ENCODE measurements around the gene CEP112. TPM values are rescaled to one million over a fixed set of nuclear protein-coding genes. Genes with fewer than 3 reads are reported as not detected.
"Not testable (repeated sequence)": the region's sequence is repeated elsewhere in the genome, so short reads cannot be mapped to it uniquely, and the experiment has no call there.

CEP112 gene
- total and polyA plus RNA-seq, 2 donors (not counting 3 experiments of a cell fraction or from before 2014, with no cell fraction given): 1.5 to 25.3 TPM

DNA sequence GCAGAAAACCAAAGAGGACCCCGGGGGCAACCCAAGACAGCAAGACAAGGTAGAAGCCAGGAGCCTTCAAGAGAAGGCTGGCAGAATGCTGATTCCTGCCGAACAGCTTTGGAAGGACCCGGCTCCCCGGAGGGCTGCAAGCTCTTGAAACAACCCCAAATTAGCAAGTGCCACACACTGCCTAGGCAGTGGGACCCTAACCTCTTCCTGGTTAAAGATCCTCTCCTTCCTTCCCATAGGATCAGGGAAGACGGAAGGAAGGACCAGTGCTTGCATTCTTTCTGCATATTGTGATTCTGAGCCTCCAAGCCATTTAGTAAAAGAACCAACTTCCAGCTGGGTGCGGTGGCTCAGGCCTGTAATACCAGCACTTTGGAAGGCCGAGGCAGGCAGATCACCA is 508.5 kb downstream of the CEP112 start:
- no peak overlapping the region for H3K9ac ChIP-seq (replicated peaks; ENCODE audit: extremely low read depth, insufficient read depth, low read length)
- CTCF ChIA-PET: no interaction called here
- no peaks in the 10 kb centered on the region for H4K20me1 ChIP-seq (replicated peaks; ENCODE audit: control insufficient read depth, extremely low read depth, insufficient read depth, low read length)
- intact Hi-C loops (cut with micrococcal nuclease): no loop called here
- no peaks in the 10 kb centered on the region for H3K9me1 ChIP-seq (replicated peaks; ENCODE audit: control insufficient read depth, extremely low read depth, insufficient read depth, low read length)
- H2AFZ ChIP-seq (ENCODE audit: low read depth, low read length): no peak overlapping the region
- H3K4me1 ChIP-seq (ENCODE audit: control insufficient read depth, extremely low read depth, insufficient read depth, low read length): peaks cover 10% of the 10 kb centered on the region
- POLR2A ChIA-PET: no interaction called here
- dilution Hi-C loops (cut with MboI; ENCODE audit: extremely low pct_ligation_motif_present, low sequenced_read_pairs): no loop called here
- DNase-seq (ENCODE audit: low read depth, low spot score) (no peak), FAIRE-seq (no peak)
- H3K27me3 ChIP-seq (ENCODE audit: control insufficient read depth in 2 of 2, insufficient read depth in 2 of 2, low read length in 2 of 2): no peaks in the 10 kb centered on the region
- no peaks in the 10 kb centered on the region for H3K36me3 ChIP-seq (ENCODE audit: control insufficient read depth in 2 of 2, extremely low read depth in 1 of 2, insufficient read depth in 2 of 2, low read length in 2 of 2)
- no peak for TF ChIP-seq POLR2A (IDR thresholded peaks at IDR 0.05; ENCODE audit: low read depth, low read length)
- no peak for TF ChIP-seq GATA2 (IDR thresholded peaks at IDR 0.05; ENCODE audit: insufficient read depth, insufficient read length, low read depth, low read length)
- no peak for TF ChIP-seq MAX (IDR thresholded peaks at IDR 0.05; ENCODE audit: insufficient read depth, insufficient read length)
- TF ChIP-seq EZH2 (IDR thresholded peaks at IDR 0.05; ENCODE audit: borderline replicate concordance, low read depth, low read length, severe bottlenecking): no peak
- TF ChIP-seq JUN (IDR thresholded peaks at IDR 0.05; ENCODE audit: borderline replicate concordance, insufficient read depth, insufficient read length, low read depth): no peak
- no peaks in the 10 kb centered on the region for H3K9me3 ChIP-seq (replicated peaks; ENCODE audit: control insufficient read depth, insufficient read depth, low read length)
- no peak overlapping the region for H3K4me3 ChIP-seq (replicated peaks in 1 of 3; ENCODE audit: insufficient read depth in 1 of 3, low read depth in 1 of 3, low read length in 3 of 3)
- H3K27ac ChIP-seq (ENCODE audit: insufficient read depth, low read depth, low read length): no peak overlapping the region
- no TSS peak for BruUV-seq (replicated peaks)
- H3K79me2 ChIP-seq (ENCODE audit: control insufficient read depth, insufficient read depth, low read length): no peaks in the 10 kb centered on the region
- no peak overlapping the region for H3K4me2 ChIP-seq (ENCODE audit: insufficient read depth, low read length)

GRCh38 chr17:65681763-65682162 is 510.2 kb downstream of the CEP112 start:
- H3K79me2 ChIP-seq (ENCODE audit: control insufficient read depth, insufficient read depth, low read length); H3K36me3 ChIP-seq (ENCODE audit: control insufficient read depth in 2 of 2, extremely low read depth in 1 of 2, insufficient read depth in 2 of 2, low read length in 2 of 2); H2AFZ ChIP-seq (ENCODE audit: low read depth, low read length); H3K9me1 ChIP-seq (replicated peaks; ENCODE audit: control insufficient read depth, extremely low read depth, insufficient read depth, low read length); H3K4me3 ChIP-seq (replicated peaks in 1 of 3; ENCODE audit: insufficient read depth in 1 of 3, low read depth in 1 of 3, low read length in 3 of 3); FAIRE-seq; H3K27me3 ChIP-seq (ENCODE audit: control insufficient read depth in 2 of 2, insufficient read depth in 2 of 2, low read length in 2 of 2); CTCF ChIA-PET; H3K27ac ChIP-seq (ENCODE audit: insufficient read depth, low read depth, low read length); H4K20me1 ChIP-seq (replicated peaks; ENCODE audit: control insufficient read depth, extremely low read depth, insufficient read depth, low read length); intact Hi-C loops (cut with micrococcal nuclease); POLR2A ChIA-PET; dilution Hi-C loops (cut with MboI; ENCODE audit: extremely low pct_ligation_motif_present, low sequenced_read_pairs); H3K4me1 ChIP-seq (ENCODE audit: control insufficient read depth, extremely low read depth, insufficient read depth, low read length); BruUV-seq (replicated peaks); H3K9me3 ChIP-seq (replicated peaks; ENCODE audit: control insufficient read depth, insufficient read depth, low read length); DNase-seq (ENCODE audit: low read depth, low spot score); H3K4me2 ChIP-seq (ENCODE audit: insufficient read depth, low read length); H3K9ac ChIP-seq (replicated peaks; ENCODE audit: extremely low read depth, insufficient read depth, low read length): not testable (repeated sequence)

All from endothelial cell of umbilical vein (primary cell).